T-helper 1 cell treated with Interleukin-12 subunit alpha and Interleukin-12 subunit beta and Interleukin-4 antibody, amounts not matched to agents 30 ng/mL and 1 ng/mL, for 36 hours (primary cell): Measurements from ENCODE around the gene SSTR4. TPM values are rescaled to one million over a fixed set of nuclear protein-coding genes. Genes with fewer than 3 reads are reported as not detected.

Experiments
- intact Hi-C: fragments of 100-400 bp; cut with micrococcal nuclease; formaldehyde crosslinking; loops from one replicate; pipeline ENCODE4 v1.15.1; 2024
- total RNA-seq: library from RNA; stranded (reverse); gene quantifications from 2 replicates; pipeline ENCODE4 v1.2.3, GENCODE V29; 2022

The SSTR4 gene
- total RNA-seq, 1 donor from 2014 or later, result not detected

DNA sequence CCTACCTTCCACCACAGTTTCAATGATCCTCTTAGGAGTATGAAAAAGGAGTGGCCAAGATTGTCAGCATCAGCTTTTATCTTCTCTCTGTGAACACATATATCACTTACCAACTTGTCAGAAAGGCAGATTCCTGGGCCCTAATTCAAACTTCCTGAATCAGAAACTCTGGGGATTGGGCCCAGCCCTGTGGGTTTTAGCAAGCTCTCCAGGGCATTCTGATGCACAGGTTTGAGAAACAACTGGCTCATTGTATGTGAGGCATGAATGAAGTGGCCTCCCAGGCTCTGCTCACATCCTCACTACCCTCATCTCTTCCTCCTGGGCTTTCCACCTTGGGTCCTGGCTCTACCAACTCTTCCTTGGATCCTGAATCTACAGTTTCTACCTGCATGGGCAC, 27.5 kb downstream of the SSTR4 start:
- intact Hi-C loops, result no loop called here

DNA sequence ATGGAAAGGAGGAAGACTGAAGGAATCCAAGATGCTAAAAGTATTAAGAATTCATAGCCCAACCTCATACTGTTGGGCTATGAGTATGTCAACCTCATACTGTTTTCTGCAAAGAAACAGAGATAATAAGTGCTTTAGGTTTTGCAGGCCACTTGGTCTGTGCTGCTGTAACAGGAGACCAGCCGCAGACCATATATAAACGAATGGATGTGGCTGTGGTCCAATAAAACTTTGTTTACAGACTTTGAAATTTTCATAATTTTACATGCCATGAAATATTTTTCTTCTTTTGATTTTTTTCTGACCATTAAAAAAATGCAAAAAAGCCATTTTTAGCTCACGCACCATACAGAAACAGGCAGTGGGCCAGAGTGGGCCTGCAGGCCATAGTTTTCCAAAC, 28.1 kb downstream of the SSTR4 start:
- intact Hi-C loops, result no loop called here

- intact Hi-C loops, result no loop called here
These were observed 28.5 kb downstream of the SSTR4 start for GRCh38 chr20:23063581-23063980.

DNA sequence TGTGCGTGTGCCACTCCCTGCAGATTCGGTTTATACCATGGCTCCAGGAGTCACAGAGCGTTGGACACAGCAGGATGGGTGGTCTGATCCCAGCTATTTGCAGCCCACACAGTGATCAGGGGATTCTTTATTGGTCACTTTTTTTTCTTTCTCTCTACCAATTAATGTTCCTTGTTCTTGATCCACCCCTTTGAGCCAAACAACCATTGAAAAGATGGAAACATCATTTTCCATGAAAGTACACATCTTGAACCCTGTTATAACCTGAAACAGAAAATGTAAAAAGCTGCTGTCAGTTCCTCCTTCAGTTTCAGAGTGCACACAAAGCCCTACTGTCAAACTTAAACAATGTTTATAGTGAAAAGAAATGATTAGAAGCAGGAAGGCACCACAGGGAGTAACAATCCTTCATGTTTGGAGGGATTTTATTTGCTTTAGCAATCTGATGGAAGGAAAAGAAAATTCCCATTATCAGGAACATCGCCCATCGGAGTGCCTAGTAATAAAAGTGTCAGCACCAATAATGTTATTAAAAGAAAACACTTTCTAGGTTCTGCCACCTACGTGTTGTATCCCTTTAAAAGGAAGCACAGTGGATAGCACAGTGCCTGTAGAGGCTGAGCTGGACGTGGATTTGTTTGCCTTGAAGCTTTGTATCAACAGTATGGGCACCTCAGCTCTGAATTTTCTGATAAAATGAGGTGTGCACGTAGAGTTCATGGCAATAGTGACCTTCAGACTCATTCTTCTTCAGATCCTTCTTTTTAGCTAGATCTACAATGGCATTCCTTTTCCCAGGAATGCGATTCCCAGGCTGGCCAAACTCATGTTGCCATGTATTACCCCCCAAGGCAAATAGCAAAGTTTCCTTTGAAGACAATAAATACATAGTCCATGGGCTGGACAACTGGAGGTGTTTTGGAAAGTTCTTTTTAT, 30.4 kb downstream of the SSTR4 start:
- intact Hi-C loops, result no loop called here

- intact Hi-C loops, result no loop called here
These were observed 31.7 kb downstream of the SSTR4 start for GRCh38 chr20:23066772-23067171.

- intact Hi-C loops, result no loop called here
These were observed 33.2 kb downstream of the SSTR4 start for GRCh38 chr20:23068283-23068682.

DNA sequence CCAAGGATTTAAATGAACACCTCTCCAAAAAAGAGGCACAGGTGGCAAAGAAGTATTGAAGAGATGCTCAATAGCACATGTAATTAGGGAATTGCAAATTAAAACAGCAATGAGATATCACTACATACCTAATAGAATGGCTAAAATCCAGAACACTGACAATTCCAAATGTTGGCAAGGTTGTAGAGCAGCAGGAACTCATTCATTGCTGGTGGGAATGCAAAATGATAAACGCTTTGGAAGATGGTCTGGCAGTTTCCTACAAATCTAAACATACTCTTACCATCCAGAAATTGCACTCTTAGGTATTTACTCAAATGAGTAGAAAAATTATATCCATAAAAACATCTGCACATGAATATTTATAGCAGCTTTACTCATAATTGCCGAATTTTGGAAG, 34.0 kb downstream of the SSTR4 start:
- intact Hi-C loops, result no loop called here

GRCh38 chr20:23071398-23071797, 36.3 kb downstream of the SSTR4 start:
- intact Hi-C loops, result no loop called here

- intact Hi-C loops, result no loop called here
These were observed 36.9 kb downstream of the SSTR4 start for GRCh38 chr20:23071996-23072395.

DNA sequence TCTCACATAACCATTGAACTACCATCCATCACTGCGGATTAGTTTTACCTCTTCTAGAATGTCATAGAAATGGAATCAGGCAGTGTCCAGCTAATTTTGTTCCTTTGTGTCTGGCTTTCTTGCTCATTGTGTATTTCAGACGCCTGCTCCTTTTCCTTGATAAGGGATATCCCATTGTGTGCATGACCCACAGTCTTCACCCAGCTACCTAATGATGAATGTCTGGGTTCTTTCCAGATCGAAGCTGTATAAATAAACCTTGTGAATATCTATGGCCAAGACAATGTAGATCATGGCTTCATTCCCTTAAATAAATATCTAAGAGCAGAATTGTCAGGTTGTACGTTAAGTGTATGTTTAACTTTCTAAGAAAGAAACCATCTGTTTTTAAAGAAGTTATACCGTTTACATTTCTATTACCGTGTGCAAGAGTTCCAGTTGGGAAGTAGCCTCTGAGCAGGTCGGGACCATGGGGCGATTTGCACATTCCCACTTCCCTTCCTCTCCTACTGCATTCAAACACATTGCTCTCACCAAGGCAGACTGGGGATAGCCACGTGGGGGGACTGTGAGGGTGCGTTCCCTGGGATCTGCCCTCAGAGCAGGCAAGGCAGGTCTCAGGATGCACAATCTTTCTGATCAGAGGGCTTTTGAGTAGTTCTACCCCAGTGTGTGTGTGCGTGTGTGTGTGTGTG, 37.9 kb downstream of the SSTR4 start:
- intact Hi-C loops, result no loop called here

DNA sequence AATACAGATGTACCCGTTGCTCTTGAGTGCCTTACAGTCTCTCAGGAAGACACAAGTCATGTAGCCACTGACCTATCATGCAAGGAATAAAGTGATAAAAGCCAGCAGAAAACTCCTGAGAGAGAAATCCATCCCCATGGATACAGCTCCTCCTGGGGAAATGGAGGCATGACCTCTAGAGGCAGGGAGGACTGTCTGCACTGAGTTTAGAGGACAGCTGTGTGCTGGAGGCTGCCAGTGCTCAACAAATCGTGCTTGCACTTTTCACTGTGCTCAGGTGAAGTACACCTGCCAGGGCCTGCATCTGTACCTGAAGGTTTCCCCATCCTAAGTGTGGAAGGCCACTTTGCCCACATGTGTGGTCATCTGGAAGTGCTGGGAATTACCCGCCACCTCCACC, 38.9 kb downstream of the SSTR4 start:
- intact Hi-C loops, result no loop called here

DNA sequence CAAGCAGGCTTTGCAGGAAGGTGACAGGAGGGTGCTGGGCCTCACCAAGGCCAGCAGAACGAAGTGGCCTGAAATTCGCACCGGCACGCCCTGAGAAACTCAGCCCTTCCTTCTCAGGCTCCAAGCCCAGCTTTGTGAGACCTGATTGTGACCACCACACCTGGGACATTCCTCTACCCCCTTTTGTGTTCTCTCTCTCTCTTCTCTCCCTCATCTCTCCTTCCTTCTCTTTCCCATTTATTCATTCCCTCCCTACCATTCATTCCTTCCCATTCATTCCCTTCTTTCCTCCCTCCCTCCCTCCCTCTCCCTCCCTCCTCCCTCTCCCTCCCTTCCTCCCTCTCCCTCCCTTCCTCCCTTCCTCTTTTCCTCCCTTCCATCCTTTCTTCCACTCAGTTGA, 42.2 kb downstream of the SSTR4 start:
- intact Hi-C loops, result no loop called here

- intact Hi-C loops, result no loop called here
These were observed 43.4 kb downstream of the SSTR4 start for GRCh38 chr20:23078351-23079015.

GRCh38 chr20:23079016-23079351, 43.9 kb downstream of the SSTR4 start:
- intact Hi-C loops, result no loop called here

DNA sequence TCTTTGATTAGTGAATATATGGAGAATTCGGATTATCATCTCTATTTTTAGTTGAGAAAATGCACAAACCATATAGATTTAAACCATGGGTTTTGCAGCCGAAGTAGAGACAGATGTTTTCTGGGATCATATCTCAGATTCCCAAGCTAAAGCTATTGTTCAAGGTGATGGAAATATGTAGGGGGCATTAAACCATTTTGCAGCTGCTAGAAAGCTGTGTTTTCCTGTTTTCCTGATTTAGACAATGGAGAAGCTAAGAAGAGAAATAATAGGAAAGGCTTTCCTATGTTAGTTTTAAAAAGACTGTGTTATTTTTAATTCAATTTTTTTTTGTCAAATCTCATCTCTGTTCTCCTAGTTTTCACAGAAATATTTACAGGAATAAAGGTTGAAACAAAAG, 44.8 kb downstream of the SSTR4 start:
- intact Hi-C loops, result no loop called here

DNA sequence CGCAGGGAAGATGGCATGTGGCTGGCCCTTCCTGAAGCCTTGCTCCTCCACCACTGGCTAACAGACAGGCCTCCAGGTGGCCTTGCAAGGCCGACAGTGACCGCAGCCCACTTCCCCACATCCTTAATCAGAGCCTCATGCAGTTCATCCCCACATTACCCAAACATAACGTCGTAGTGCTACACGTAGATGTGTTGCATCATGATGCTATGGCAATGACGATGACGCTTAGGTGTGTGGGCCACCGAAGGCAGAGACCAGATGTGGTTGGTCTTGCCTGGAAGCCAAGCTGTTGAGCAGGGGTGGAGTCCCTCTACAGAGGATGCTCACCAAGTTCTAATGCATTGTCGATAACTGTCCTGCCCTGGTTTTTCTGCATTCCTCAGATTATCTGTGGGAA, 45.4 kb downstream of the SSTR4 start:
- intact Hi-C loops, result no loop called here

GRCh38 chr20:23081263-23081819, 46.2 kb downstream of the SSTR4 start:
- intact Hi-C loops, result no loop called here

DNA sequence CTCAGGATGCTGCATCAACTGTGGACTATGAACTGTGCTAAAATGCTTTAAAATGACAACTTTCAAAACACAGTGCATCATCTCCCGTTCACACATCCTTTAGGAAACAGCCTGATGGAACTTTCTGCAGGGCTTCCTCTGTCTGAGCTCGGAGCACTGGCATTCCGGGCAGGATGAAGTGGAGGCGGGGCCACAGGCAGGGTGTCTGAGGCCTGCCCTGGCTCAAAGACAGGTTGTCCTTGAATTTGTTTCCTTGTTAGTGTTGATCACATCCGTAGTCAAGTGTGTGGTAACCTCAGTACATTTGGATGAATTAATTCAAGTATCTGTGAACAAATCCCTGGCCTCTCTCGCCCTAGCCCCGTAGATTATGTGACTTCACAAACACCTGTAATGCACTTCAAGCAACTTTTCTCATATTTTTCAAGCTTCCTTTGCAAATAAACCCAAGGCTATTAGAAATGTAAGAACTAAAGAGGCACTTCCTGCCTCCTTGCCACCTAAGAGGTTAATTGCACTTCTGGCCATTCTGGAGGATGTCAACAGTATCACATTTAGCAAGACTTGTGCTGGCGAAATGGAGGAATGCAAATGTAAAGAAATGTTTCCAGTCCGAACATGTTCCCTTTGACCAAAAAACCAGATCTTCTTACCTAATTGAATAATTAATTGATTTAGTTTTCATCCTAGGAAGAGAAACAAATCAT, 47.9 kb downstream of the SSTR4 start:
- intact Hi-C loops, result no loop called here

DNA sequence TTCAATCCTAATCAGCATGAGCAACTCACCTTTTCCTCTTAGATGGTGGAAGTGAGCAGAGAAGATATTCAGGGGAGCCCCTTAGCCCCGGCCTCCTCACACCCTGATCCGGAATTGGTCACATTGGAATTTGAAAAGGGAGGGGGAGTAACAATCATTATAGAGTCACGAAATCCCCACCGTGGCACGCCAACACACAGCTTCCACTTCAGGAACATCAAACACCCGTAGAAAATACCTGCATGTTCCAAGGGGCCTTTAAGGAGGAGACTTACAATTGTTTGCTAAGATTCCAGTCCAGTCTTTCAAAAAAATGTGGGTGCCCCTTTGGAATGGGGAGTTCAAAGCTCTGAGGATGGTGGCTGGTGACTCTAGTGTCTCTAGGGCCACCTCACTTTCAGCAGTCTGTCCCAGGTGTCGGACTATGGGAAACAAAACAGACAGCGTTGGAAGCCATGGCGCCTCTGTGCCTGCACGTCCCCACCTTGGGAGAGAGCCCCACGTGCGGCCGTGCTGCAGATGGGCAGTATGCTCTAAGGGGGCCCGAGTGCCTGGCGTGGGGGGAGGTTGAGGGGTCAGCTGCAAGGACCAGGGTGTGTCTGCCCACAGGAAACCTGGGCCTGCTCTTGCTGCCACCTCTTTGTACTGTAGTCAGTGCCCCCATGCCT, 48.6 kb downstream of the SSTR4 start:
- intact Hi-C loops, result no loop called here

GRCh38 chr20:23084282-23084844, 49.3 kb downstream of the SSTR4 start:
- intact Hi-C loops, result no loop called here
